HG03060 (cell line): Measurements from ENCODE around the gene PTPRM.

Experiments used
- ATAC-seq: cut with Tn5 transposase; IDR thresholded peaks from one replicate; pipeline ENCODE4 v1.9.1; 2021; ENCODE audit warnings: low read depth, moderate number of reproducible peaks; ENCODE audit not compliant: unreplicated experiment

Gene PTPRM

DNA sequence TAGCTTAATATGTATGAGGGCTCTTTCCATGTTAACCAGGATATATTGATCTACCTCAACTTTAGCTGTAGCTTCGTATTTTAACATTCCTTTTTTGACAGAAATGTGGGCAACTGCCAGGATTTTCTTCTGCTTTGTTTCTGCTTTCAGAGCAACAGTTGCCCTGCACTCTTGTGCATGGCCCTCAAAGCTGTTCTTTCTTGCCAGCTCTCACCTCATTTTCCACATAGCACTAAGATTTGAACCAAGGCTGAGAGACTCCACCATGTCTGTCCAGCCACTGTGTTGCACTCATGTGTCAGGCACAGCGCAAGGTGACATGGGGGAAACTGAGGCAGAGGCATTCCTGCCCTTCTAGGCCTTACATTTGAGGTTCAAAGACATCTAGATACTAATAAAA lies 619.3 kb downstream of the PTPRM start:
- ATAC-seq, result no peak

DNA sequence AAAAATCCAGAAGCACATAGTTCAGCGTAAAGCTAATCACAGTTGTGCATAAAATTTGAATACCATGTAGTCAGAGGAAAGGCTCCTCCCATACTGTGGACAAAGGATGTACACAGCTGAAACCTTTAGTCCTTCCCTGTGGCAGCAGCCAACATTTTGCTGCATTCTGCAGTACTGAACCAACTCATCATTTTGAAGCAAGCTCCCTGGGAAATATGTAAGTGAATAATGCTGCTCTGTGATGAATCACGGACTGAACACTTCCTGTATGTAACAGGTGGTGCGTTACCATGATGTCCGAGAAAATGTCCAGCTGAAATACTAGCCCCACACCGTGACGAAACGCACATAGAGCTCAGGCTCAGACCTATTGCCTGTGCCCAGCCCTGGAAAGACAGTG lies 621.1 kb downstream of the PTPRM start:
- ATAC-seq, result no peak

DNA sequence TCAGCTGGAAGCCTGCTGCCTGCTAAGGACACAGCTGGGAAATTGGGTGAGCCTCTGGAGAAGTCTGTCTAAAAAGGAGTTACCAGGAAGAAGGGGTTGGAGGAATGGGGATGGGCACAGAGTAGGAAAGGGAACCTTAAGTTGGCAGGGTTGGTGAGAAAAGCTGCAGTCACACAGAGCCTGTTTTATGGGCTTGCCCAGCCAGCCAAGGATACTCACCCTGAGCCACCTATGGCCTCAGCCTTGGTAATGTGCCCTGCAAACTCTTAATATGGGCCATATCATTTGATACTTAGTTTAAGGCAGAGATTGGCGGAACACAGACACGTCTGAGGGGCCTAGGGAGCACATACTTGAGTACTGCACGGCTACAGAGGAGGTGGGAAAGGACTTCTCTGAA lies 623.9 kb downstream of the PTPRM start:
- no peak for ATAC-seq

DNA sequence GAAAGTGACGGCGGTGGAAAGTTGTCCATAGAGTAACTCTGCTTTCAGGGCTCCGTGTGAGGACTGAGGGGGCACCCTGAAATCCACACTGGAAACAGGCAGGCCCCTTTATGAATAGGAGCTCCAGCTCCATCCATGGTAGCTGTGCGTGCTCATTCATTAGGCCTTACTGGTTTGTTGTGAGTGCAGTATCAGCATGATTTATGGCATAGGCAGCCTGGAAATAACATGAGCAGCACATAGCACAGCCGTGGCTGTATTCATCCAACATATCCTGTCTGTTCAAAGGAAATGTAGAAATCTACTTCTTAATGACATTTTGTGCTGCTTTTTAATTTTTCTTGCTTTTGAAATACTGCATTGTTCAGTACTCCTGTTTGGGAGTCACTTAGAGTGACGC lies 627.3 kb downstream of the PTPRM start:
- no peak for ATAC-seq

DNA sequence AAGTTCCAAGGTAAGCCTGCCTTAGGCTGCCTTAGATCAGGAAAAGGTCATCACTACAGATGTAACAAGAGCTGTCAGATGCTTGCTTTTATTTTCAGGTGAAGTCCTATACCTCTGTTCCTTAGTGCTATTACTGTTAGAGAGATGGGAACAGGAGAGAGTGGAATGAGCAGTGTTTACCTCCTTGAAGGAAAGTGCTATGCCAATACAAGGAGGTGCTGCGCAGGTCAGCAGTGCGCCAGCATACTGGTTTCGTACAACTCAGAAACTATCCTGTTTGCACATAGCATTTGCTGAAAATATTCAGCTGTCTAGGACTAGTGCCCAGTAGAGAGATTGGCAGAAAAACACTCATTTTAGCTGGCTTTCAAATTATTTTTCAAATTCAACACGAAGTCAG lies 629.1 kb downstream of the PTPRM start:
- ATAC-seq, result no peak

DNA sequence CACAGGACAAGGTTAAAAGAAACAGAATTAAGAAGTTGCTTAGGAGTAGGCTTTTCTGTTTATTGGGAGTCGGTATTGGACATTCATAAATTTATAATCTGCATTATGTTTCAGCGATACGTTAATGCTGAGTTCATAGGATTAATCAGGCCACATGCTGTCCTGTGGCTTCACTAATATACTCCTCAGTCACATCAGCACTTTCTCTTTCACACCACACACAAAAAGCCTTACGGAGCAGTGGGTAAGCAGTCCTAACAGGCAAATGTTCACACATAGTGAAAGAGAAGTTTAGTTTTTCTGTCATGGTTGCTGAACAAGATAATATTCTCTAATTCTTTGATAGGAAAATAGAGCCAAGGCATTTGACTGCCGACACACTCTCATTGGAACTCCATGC lies 630.4 kb downstream of the PTPRM start:
- ATAC-seq, result no peak

DNA sequence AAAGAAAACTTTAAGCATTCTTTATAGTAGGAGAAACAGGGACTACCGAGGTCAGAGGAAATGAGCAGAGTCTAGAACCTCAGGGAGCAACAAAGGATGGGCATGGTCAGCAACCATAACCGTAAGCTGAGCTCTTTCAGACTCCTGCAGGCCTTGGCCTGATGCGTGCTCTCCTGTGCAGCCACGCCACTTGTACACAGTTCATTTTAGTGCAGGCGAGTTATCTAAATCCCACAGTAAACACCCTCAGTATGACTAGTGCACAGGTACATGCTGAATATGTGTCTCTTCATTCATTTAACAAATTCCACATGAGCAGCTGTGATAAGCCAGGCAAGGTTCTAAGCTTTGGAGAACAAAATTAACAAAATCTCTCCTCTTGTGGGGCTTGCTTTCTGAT lies 640.9 kb downstream of the PTPRM start:
- no peak for ATAC-seq

DNA sequence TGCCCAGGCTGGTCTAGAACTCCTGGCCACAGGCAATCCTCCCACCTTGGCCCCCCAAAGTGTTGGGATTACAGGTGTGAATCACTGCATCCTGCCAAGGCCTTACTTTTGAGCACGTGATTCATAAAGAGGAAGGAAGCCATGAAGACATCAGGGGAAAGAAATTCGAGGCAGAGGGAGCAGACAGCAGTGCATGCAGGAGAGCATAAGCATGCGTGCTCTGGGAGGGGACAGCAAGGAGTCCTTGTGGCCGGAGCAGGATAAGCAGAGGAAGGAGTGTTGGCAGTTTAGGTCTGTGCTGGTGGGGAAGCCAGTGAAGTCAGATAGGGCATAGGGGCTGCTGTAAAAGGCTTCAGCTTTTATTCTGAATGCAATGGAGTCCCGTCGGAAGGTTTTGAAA lies 641.6 kb downstream of the PTPRM start:
- no peak for ATAC-seq

DNA sequence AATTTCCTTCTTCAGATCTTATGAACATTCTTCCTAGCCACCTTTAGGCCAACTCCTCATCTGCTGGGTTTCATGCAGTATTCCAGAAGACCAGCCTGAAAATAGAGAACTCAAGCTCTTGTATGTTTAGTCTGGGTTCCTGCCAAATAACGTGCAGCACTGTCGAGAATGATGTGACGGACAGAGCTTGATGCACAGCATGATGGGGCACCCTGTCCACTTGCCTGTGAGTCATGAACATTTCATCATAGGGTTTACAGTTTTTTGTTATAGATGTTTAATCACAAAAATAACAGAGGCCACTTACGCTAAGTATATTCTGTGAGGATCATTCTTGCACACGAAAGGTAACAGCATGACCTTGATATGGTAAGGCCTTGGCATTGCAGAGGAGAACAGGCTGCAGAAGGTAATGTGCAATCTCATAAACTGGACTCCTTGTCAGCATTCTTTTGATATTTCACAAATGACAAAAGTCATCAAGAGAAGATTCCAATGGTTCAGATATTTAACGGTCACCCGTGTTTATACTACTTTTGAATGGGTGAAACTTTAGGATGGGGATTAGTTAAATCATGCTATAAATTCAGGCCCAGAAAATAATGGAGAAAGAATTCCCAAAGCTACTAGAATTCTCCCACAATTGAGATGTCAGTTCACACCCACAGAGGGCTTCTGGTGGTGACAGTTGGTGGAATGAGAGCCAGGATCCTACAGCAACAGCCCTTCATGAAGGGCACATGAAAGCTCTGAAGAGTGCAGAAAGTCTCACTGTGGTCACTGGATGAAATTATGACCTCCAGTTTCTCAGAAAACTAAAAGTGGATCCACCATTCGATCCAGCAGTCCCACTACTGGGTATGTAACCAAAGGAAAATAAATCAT lies 646.0 kb downstream of the PTPRM start:
- no peak for ATAC-seq

DNA sequence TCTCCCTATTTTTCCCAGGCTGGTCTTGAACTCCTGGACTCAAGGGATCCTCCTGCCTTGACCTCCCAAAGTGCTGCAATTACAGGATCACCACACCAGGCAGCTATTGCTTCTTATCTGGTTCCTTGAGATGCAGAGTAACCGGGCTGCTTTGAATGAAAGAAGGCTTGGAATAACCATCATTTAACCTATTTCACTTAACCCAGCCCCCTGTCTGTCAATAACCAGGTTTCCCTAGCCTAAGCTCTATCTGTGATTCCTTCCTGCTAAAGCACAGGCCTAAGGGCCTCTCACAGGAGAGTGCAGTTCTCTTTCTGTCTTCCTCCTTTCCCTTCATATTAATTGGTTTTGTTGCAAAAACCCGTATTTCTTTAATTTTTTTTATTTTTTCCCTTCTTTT lies 648.6 kb downstream of the PTPRM start:
- no peak for ATAC-seq

DNA sequence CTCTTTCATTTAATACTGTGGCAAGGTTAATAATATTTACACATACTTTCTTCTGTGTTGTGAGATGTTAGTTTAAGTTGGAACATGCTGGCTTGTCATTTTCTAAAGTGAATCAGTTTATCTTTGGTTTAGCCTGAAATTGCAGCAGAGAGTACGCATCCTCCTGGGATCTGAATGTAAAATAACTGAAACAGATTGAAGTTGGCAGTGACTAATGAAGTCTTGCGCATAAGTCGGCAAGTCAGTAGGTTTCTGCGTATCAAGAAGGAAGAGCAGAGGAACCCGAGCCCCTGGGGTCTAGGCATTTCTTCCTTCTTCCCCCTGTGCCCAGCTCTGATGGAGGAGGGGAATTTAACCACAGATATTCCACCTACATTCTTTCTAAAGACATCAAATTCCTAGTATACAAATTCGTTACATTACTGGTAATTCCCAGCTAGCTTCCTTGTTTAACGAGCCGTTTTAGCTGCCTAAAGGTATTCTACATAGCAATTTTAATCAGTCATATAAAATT lies 650.0 kb downstream of the PTPRM start:
- ATAC-seq, result no peak

DNA sequence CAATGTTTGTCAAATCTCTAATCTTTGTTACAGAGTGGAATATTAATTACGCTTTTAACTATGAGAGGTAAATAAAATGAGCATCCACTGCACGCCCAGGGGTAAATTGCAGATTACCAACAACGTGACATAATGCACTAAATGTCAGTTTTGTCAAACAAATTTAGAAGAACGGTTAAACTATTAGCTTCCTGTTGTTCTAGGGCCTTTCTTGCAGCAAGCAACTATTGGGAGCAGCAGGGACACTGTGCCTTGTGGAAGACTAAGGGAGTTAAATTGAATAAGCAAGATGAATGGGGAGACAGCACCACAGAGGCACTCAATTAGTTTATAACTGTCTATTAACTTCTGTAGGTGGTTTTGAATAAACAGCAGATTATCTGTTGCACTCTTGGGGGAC lies 651.1 kb downstream of the PTPRM start:
- no peak for ATAC-seq

DNA sequence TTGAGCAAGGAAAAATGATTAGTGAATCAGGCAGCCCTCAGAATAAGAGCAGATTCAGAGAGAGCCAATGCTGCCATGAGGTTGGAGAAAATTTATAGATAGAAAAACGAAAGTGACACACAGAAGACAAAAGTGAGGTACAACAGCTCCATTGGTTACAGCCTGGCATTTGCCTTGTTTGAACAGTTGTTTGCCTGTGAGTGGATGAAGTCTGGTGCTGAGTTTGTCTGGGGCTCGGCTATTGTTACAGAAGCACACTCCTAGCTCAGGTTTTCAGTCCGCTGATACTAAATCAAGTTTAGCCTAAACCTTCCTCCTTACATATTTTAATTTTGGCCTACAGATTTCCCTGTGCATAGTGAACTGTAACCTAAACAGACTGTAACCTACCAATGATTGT lies 654.3 kb downstream of the PTPRM start:
- no peak for ATAC-seq

DNA sequence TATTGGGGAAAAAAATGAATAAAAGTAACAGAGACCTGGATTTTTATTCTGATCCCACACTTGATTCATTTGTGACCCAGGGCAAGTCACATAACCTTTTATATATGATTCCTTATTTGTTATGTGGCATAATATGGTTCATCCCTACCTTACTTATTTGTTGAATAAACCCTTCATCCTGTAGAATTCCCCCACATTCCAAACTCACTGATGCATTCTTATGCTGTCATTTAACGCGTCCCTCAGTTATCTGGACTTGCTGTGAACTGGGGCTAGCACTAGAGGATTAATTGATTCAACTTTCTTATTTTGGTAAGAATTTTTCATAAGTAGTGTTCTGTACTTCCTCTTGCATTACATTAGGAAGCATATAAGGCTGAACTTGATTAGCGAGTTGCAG lies 657.5 kb downstream of the PTPRM start:
- ATAC-seq, result no peak

DNA sequence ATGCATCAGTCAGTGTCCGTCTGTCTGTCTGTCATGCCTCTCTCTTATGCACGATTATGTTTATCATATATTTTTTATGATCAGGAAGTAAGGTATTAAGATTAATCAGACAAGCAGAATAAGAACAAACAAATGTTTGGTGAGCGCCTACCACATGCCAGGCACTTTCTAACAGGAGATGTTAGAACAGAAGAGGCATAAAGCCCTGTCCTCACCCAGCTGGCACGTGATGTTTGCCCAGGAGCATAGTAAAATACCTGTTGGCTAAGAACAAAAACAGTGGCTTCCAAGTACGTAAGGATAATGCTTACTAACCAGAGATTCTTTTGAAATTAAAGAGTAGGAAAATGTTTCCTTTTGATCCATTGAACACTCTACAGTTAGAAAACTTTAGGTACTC lies 661.9 kb downstream of the PTPRM start:
- ATAC-seq, result no peak

DNA sequence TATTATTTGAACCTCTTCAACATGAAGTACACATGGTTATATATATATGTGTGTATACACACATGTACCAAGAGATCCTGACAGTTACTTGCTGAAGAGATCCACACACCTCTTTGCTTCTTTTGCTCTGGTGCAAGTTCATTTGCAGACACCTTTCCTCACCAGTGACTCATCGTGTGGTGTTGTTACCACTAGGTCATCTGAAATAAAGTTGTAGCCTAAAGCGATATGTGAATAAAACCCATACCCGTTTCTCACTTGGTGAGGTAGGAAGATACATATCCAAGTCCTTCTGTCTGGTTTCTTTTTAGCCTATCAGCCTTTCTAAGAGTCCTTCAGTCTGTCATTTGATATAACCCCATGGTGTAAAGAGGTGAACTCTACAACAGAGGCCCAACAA lies 662.7 kb downstream of the PTPRM start:
- no peak for ATAC-seq

DNA sequence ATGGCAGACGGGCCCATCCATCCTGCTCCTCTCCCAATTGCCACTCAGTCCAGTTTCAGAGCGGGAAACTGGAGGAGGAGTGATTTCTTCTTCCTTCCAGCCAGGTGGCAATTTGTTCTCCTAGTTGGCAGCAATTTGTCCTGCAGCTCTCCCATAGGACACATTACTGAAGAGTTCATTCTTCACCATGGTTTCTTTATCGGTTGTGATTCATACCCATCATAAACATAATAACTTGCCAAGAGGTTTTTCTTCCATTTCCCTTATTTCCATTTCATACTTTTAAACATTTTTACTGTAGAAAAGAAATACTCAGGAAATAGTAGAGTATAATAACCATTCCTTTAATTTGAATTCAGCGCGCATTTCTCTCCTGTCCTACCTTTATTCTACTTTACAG lies 664.2 kb downstream of the PTPRM start:
- no peak for ATAC-seq

DNA sequence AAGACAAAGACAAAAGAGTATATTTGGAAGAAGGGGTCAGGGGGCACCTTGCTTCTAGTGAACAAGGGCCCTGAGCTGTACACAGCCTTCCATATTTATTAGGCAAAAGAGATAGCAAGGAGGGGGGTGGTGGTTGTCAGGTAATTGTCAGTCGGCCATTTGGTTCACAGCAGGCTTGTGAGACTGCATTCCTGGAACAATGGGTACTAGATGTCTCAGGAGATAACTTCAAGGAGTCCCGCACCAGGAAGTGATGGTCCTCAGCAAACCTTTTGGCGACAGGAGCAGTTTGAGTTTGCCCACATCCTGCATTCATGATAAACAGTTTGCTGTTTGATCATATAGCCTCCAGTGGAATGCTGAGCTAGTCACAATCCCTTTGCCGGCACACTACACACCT lies 665.7 kb downstream of the PTPRM start:
- ATAC-seq, result no peak

DNA sequence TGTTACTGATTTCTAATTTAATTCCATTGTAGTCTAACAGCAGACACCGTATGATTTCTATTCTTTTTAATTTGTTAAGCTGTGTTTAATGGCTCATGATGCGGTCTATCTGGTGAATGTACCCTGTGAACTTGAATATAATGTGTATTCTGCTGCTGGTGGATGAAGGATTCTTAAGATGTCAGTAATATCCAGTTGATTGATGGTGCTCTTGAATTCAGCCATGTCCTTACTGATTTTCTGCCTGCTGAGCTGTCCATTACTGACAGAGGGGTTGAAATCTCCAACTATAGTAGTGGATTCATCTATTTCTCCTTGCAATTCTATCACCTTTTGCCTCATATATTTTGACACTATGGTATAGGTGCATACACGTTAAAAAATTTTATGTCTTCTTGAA lies 668.8 kb downstream of the PTPRM start:
- no peak for ATAC-seq

DNA sequence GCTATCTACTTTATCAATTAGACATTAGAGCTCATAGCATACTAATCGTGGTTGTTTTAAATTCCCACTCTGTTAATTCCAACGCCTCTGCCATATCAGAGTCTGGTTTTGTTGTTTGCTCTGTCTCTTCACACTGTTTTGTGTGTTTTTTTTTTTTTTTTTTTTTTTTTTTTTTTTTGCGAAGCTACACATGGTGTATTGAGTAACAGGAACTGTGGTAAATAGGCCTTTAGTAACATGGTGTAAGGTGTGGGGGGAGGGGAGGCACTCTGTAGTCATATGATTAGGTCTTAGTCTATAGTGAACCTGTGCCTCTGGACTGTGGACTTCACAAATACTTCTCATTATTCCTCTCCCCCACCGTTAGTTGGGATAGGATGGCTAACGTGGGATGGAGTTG lies 671.4 kb downstream of the PTPRM start:
- no peak for ATAC-seq

DNA sequence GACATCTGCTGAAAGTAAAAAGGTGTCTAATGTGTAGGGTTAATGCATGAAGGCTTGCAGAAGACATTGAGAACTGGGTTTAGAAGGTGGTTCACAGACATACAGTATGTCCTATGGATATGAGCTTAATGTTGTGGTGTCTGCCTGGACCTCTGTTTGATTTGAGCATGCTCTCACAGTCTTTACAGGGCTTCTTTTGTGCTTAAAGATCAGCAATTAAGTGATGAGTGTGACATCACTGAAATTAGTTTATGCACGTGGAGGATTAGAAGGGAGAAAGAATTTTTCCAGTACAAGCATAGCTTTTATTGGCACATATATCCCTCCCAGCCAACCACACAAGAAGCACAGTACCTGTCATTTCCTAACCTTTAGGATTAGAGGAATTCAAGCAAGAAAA lies 674.6 kb downstream of the PTPRM start:
- no peak for ATAC-seq

DNA sequence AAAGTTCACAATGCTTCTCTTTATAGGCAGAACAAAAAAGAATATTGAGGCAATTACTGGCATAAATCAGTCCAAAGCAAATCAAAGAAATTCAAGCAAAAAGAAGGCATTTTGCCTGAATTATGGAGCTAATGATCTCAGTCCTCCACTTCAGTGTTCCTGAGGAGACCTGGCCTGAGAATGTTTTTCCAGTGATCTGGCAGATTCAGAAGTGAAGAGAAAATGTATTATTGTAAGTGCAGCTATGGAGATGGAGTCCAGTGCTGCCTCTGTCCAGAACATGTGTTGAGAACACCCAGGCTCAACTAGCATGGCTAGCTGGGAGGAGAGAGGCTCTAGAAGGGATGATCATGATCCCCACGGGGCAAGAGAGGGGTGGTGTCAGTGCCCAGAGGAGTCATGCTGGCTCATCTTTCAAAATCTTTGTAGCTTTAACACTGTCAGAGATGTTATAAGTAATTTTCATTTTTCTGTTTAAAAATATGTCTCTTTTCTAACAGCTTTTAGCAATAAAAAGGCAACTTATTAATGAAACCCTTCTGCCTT lies 675.1 kb downstream of the PTPRM start:
- no peak for ATAC-seq
